Mesenchymal stem cell (in vitro differentiated cells and primary cell): ENCODE results near the gene FAM89B.

Experiments used
- DNase-seq: peaks from one replicate; pipeline ENCODE4 v3.0.0-alpha.2; 2013
- H2AFZ ChIP-seq: one replicate; pipeline ENCODE4 v1.6.1; 2013; ENCODE audit warnings: low read depth, mild to moderate bottlenecking, control low read depth, inconsistent platforms, low read length, moderate library complexity
- H2AK5ac ChIP-seq: 2 replicates; pipeline ENCODE4 v1.6.1; 2013; ENCODE audit warnings: low read length, moderate library complexity, mild to moderate bottlenecking, inconsistent platforms; ENCODE audit not compliant: severe bottlenecking
- H2BK120ac ChIP-seq: one replicate; pipeline ENCODE4 v1.6.1; 2013; ENCODE audit warnings: low read depth, mild to moderate bottlenecking, inconsistent platforms, low read length, moderate library complexity
- H2BK12ac ChIP-seq, 2 experiments: one replicate each; pipeline ENCODE4 v1.6.1; 2013; ENCODE audit warnings: inconsistent platforms in 2 of 2, low read length in 2 of 2, mild to moderate bottlenecking in 2 of 2, moderate library complexity in 2 of 2, control low read depth in 1 of 2
- H2BK15ac ChIP-seq: one replicate; pipeline ENCODE4 v1.6.1; 2013; ENCODE audit warnings: mild to moderate bottlenecking, low read depth, inconsistent platforms; ENCODE audit not compliant: poor library complexity, severe bottlenecking
- H2BK5ac ChIP-seq: 2 replicates; pipeline ENCODE4 v1.6.1; 2013; ENCODE audit warnings: low read depth, mild to moderate bottlenecking, low read length, control low read depth, inconsistent platforms; ENCODE audit not compliant: poor library complexity, severe bottlenecking
- H3K14ac ChIP-seq, 2 experiments: one replicate each; pipeline ENCODE4 v1.6.1; 2013; ENCODE audit warnings: inconsistent platforms in 2 of 2, low read length in 2 of 2, control low read depth in 1 of 2, mild to moderate bottlenecking in 1 of 2, moderate library complexity in 1 of 2
- H3K18ac ChIP-seq, 2 experiments: one replicate each; pipeline ENCODE4 v1.6.1; 2013; ENCODE audit warnings: inconsistent platforms in 2 of 2, low read length in 2 of 2, control low read depth in 1 of 2, low read depth in 1 of 2, mild to moderate bottlenecking in 1 of 2
- H3K23ac ChIP-seq, 2 experiments: one replicate each; pipeline ENCODE4 v1.6.1; 2013; ENCODE audit warnings: inconsistent platforms in 2 of 2, low read length in 2 of 2, mild to moderate bottlenecking in 2 of 2, moderate library complexity in 2 of 2, control low read depth in 1 of 2
- H3K27ac ChIP-seq: 2 replicates; pipeline ENCODE4 v1.5.1; 2013; ENCODE audit warnings: mild to moderate bottlenecking, moderate library complexity, low read length, control low read depth, inconsistent platforms; ENCODE audit not compliant: poor library complexity, severe bottlenecking
- H3K27me3 ChIP-seq, 2 experiments: 2 replicates each; pipeline versions ENCODE4 v1.6.1 to v1.7.0; 2013; ENCODE audit warnings: low read length in 2 of 2, mild to moderate bottlenecking in 2 of 2, moderate library complexity in 2 of 2, control low read depth in 1 of 2, inconsistent platforms in 1 of 2; ENCODE audit not compliant: control insufficient read depth in 1 of 2, insufficient read depth in 1 of 2
- H3K36me3 ChIP-seq, 2 experiments: 2 replicates each; pipeline versions ENCODE4 v1.6.1 to v1.7.0; 2013; ENCODE audit warnings: low read length in 2 of 2, control low read depth in 1 of 2, inconsistent platforms in 1 of 2, low read depth in 1 of 2, mild to moderate bottlenecking in 1 of 2; ENCODE audit not compliant: insufficient read depth in 2 of 2, control insufficient read depth in 1 of 2
- H3K4ac ChIP-seq, 2 experiments: one replicate each; pipeline ENCODE4 v1.6.1; 2013; ENCODE audit warnings: inconsistent platforms in 2 of 2, low read length in 2 of 2, mild to moderate bottlenecking in 2 of 2, moderate library complexity in 2 of 2, control low read depth in 1 of 2, low read depth in 1 of 2
- H3K4me1 ChIP-seq: 2 replicates; pipeline ENCODE4 v1.6.1; 2013; ENCODE audit warnings: low read depth, low read length, control low read depth; ENCODE audit not compliant: control insufficient read depth, insufficient read depth
- H3K4me2 ChIP-seq: 2 replicates; pipeline ENCODE4 v1.6.1; 2013; ENCODE audit warnings: low read length, mild to moderate bottlenecking, inconsistent platforms; ENCODE audit not compliant: poor library complexity, severe bottlenecking
- H3K4me3 ChIP-seq, 2 experiments: 2 replicates each; pipeline versions ENCODE4 v1.5.1 to v1.7.0; 2013; ENCODE audit warnings: low read length in 2 of 2, mild to moderate bottlenecking in 2 of 2, control low read depth in 1 of 2, low read depth in 1 of 2; ENCODE audit not compliant: insufficient read depth in 1 of 2
- H3K79me1 ChIP-seq: replicated peaks from 2 replicates; pipeline ENCODE4 v1.6.1; 2013; ENCODE audit warnings: mild to moderate bottlenecking, control low read depth, low read length, inconsistent platforms; ENCODE audit not compliant: poor library complexity, severe bottlenecking
- H3K9ac ChIP-seq: 2 replicates; pipeline ENCODE4 v1.7.0; 2013; ENCODE audit warnings: mild to moderate bottlenecking, low read length, moderate library complexity
- H3K9me3 ChIP-seq: 2 replicates; pipeline ENCODE4 v1.7.0; 2013; ENCODE audit warnings: mild to moderate bottlenecking, low read length; ENCODE audit not compliant: control insufficient read depth
- H4K8ac ChIP-seq: one replicate; pipeline ENCODE4 v1.6.1; 2013; ENCODE audit warnings: inconsistent platforms, mild to moderate bottlenecking, low read length, moderate library complexity
- H4K91ac ChIP-seq: one replicate; pipeline ENCODE4 v1.6.1; 2013; ENCODE audit warnings: mild to moderate bottlenecking, low read length, inconsistent platforms
- WGBS: methylation state at CpG from one replicate; pipeline ENCODE4 v1.1.7; 2013; ENCODE audit warnings: mixed read lengths; 5-methylcytosine and 5-hydroxymethylcytosine counted together

FAM89B gene

GRCh38 chr11:65555693-65556231, 16.6 kb upstream of the FAM89B start:
- Histone ChIP-seq H3K9ac (peak overlapping the region; percentile 47), H2BK12ac (peak overlapping the region in 1 of 2 experiments; percentile 73), H3K4me3 (peak overlapping the region in 1 of 2 experiments; percentile 85), H4K91ac (peak overlapping the region; percentile 40), H3K14ac (no peak overlapping the region), H3K27me3 (no peaks in the 10 kb centered on the region), H2AK5ac (peak overlapping the region; percentile 11), H2BK15ac (no peak overlapping the region), H3K4ac (no peak overlapping the region), H3K4me2 (no peak overlapping the region), H3K23ac (no peak overlapping the region), H2BK120ac (no peak overlapping the region), H3K4me1 (peaks cover 60% of the 10 kb centered on the region), H3K79me1 (peaks cover 15% of the 10 kb centered on the region), H3K9me3 (no peaks in the 10 kb centered on the region), H3K27ac (no peak overlapping the region), H3K18ac (peak overlapping the region; percentile 29 to 32), H2BK5ac (no peak overlapping the region), H3K36me3 (peaks cover 21 to 30% of the 10 kb centered on the region in 2 experiments), H2AFZ (no peak overlapping the region), H4K8ac (no peak overlapping the region)
- peak; percentile 77 for DNase-seq
- WGBS: 19% methylated on average over 5 of the region's 6 CpGs

GRCh38 chr11:65556470-65557279, 15.7 kb upstream of the FAM89B start:
- Histone ChIP-seq H3K4me3 (peak overlapping the region in 1 of 2 experiments; percentile 85), H3K4me1 (peaks cover 63% of the 10 kb centered on the region), H3K9ac (peak overlapping the region; percentile 89), H2BK12ac (peak overlapping the region; percentile 4 to 85), H2BK5ac (no peak overlapping the region), H2AK5ac (peak overlapping the region; percentile 68), H2BK120ac (no peak overlapping the region), H4K8ac (no peak overlapping the region), H3K79me1 (peaks cover 13% of the 10 kb centered on the region), H4K91ac (peak overlapping the region; percentile 12), H3K9me3 (no peaks in the 10 kb centered on the region), H2AFZ (no peak overlapping the region), H3K4ac (peak overlapping the region in 1 of 2 experiments; percentile 62), H2BK15ac (peak overlapping the region; percentile 20), H3K27ac (peak overlapping the region; percentile 41), H3K36me3 (peaks cover 12 to 20% of the 10 kb centered on the region in 2 experiments), H3K4me2 (peak overlapping the region; percentile 67), H3K14ac (peak overlapping the region in 1 of 2 experiments; percentile 29), H3K23ac (no peak overlapping the region), H3K18ac (peak overlapping the region in 1 of 2 experiments; percentile 14), H3K27me3 (no peaks in the 10 kb centered on the region)
- WGBS: 92% methylated on average over 12 of the region's 12 CpGs
- no peak for DNase-seq

GRCh38 chr11:65557280-65558001, 14.9 kb upstream of the FAM89B start:
- Histone ChIP-seq H3K4me2 (peak overlapping the region; percentile 67), H3K27me3 (no peaks in the 10 kb centered on the region), H2BK120ac (peak overlapping the region; percentile 98), H3K14ac (no peak overlapping the region), H3K4ac (peak overlapping the region; percentile 62 to 64), H3K9me3 (no peaks in the 10 kb centered on the region), H2BK12ac (peak overlapping the region in 1 of 2 experiments; percentile 8), H4K8ac (peak overlapping the region; percentile 78), H3K27ac (peak overlapping the region; percentile 41), H3K36me3 (peaks cover 6 to 13% of the 10 kb centered on the region in 2 experiments), H3K18ac (peak overlapping the region; percentile 50 to 81), H4K91ac (peak overlapping the region; percentile 8), H2BK5ac (no peak overlapping the region), H2AK5ac (no peak overlapping the region), H2AFZ (no peak overlapping the region), H3K79me1 (peaks cover 11% of the 10 kb centered on the region), H3K9ac (peak overlapping the region; percentile 89), H3K4me3 (peak overlapping the region; percentile 61 to 85), H2BK15ac (peak overlapping the region; percentile 45), H3K23ac (peak overlapping the region in 1 of 2 experiments; percentile 20), H3K4me1 (peaks cover 63% of the 10 kb centered on the region)
- no peak for DNase-seq
- 10% methylated on average over 32 of the region's 47 CpGs for WGBS
